Loucy (cell line): Measurements from ENCODE around the gene DDX19B.

Source experiments
- CTCF ChIP-seq: fragments of 200-600 bp; sonication (generic); conservative IDR thresholded peaks from 2 replicates; pipeline ENCODE4 v1.5.1; 2014; ENCODE audit warnings: mild to moderate bottlenecking, antibody characterized with exemption, low read length
- EZH2phosphoT487 ChIP-seq: fragments of 200-600 bp; IDR thresholded peaks from 2 replicates; pipeline ENCODE4 v1.6.1; 2018; ENCODE audit warnings: antibody characterized with exemption, mild to moderate bottlenecking, moderate library complexity, borderline replicate concordance

- TF ChIP-seq CTCF = no peak
- no peak for TF ChIP-seq EZH2phosphoT487
Observed at GRCh38 chr16:70337814-70338213, 38.8 kb downstream of the DDX19B start.
